ENCODE data around the gene SPINK8. TPM values are rescaled to one million over a fixed set of nuclear protein-coding genes. Genes with fewer than 3 reads are reported as not detected.

The SPINK8 gene
- total and polyA plus RNA-seq, 2 of the 8 experiments (the other 6 are each of a cell fraction or from before 2014, with no cell fraction given): 0.29 TPM; not detected in 1

- no peak overlapping the region for H3K27ac ChIP-seq (ENCODE audit: low read depth, low read length)
- no peak overlapping the region for H2BK20ac ChIP-seq (ENCODE audit: low read length)
- 91% methylated on average over 10 of the region's 10 CpGs; no CpG with 5 or more reads in 1 of the 2 experiments for WGBS, 2 experiments (ENCODE audit: extremely low coverage in 1 of 2, insufficient coverage in 1 of 2, insufficient read length in 1 of 2, insufficient replicate concordance in 2 of 2, low coverage in 1 of 2, low lambda C conversion rate in 2 of 2, missing lambda C conversion rate in 1 of 2)
- no peak overlapping the region for H3K56ac ChIP-seq (replicated peaks; ENCODE audit: insufficient read length, low read depth, low read length)
- H3K79me2 ChIP-seq (ENCODE audit: control insufficient read depth in 1 of 2, insufficient read depth in 2 of 2, low read length in 2 of 2): peaks cover 0 to under 1% of the 10 kb centered on the region in 2 experiments; a peak in 2 of 4 replicates
- no peak overlapping the region for H3K4ac ChIP-seq (replicated peaks; ENCODE audit: insufficient read length, low read depth, low read length)
- no peak for FAIRE-seq
- H2BK5ac ChIP-seq (ENCODE audit: low read depth, low read length): no peak overlapping the region
- no peaks in the 10 kb centered on the region; the same call in 1 of the 2 replicates for H3K79me1 ChIP-seq (ENCODE audit: low read depth, low read length)
- no peaks in the 10 kb centered on the region for H3K23me2 ChIP-seq (ENCODE audit: low read depth, low read length)
- H2BK120ac ChIP-seq (replicated peaks; ENCODE audit: low read depth, low read length): no peak overlapping the region
- H3K23ac ChIP-seq (ENCODE audit: insufficient read length): no peak overlapping the region
- no peak for TF ChIP-seq POU5F1 (IDR thresholded peaks at IDR 0.05; ENCODE audit: low read depth, low read length)
- no peak for TF ChIP-seq RXRA (IDR thresholded peaks at IDR 0.05; ENCODE audit: insufficient read depth, low read depth, low read length)
- no peak for TF ChIP-seq KDM5A (IDR thresholded peaks at IDR 0.05; ENCODE audit: low read length)
- TF ChIP-seq JUND (IDR thresholded peaks at IDR 0.05; ENCODE audit: low read length): no peak
- peak in 1 of 2 experiments; percentile 26; a peak in 2 of 3 replicates for TF ChIP-seq POLR2A (IDR thresholded peaks at IDR 0.05; ENCODE audit: control extremely low read depth in 1 of 2, low read depth in 2 of 2, low read length in 2 of 2)
- TF ChIP-seq POLR2AphosphoS5 (IDR thresholded peaks at IDR 0.05; ENCODE audit: low read depth, low read length): peak; percentile 59; the same call in 1 of the 2 replicates
- peaks cover 12 to 30% (median 23%) of the 10 kb centered on the region in 4 experiments for H3K36me3 ChIP-seq (ENCODE audit: control insufficient read depth in 2 of 4, insufficient read depth in 4 of 4, low read length in 3 of 4)
- DNase-seq (ENCODE audit: low read depth in 1 of 2, low spot score in 2 of 2): no peak
- no peaks in the 10 kb centered on the region for H3K27me3 ChIP-seq (replicated peaks in 1 of 4; ENCODE audit: control insufficient read depth in 3 of 4, extremely low read depth in 1 of 4, insufficient read depth in 3 of 4, low read length in 3 of 4)
- H3K9ac ChIP-seq (replicated peaks in 1 of 4; ENCODE audit: extremely low read depth in 1 of 4, low read depth in 3 of 4, low read length in 3 of 4): no peak overlapping the region
- H2BK15ac ChIP-seq (ENCODE audit: low read length): no peak overlapping the region
- no peak overlapping the region for H3K14ac ChIP-seq (ENCODE audit: insufficient read length)
- no peak overlapping the region for H3K4me3 ChIP-seq (ENCODE audit: extremely low read depth in 1 of 4, insufficient read depth in 2 of 4, low read depth in 3 of 4, low read length in 4 of 4)
- no peak overlapping the region for H4K91ac ChIP-seq (replicated peaks; ENCODE audit: insufficient read length, low read length)
- no peak overlapping the region for H2AFZ ChIP-seq (ENCODE audit: low read length)
- H3K4me2 ChIP-seq (ENCODE audit: insufficient read depth in 1 of 2, low read depth in 2 of 2, low read length in 2 of 2): no peak overlapping the region
- no peak overlapping the region for H4K5ac ChIP-seq (ENCODE audit: insufficient read length, low read depth, low read length)
- H3K18ac ChIP-seq (ENCODE audit: extremely low read depth, low read length): no peak overlapping the region
- POLR2A ChIA-PET (ENCODE audit: partially characterized antibody): interaction anchor here (0.7 to 2.9 kb wide), 16 partner anchors 8 to 161 kb away, joined by 3 to 24 read pairs (median 6); partner anchors contain the start of gene ZNF589
- H3K9me3 ChIP-seq (ENCODE audit: insufficient read depth in 2 of 2, low read depth in 1 of 2, low read length in 1 of 2): peaks cover 13 to 33% of the 10 kb centered on the region in 2 experiments
- CTCF ChIA-PET (ENCODE audit: partially characterized antibody): interaction anchor here (0.6 to 10.6 kb wide), 11 partner anchors 9 to 160 kb away, joined by 3 to 138 read pairs (median 4); no protein-coding TSS in a partner anchor
- H4K20me1 ChIP-seq (replicated peaks in 1 of 2; ENCODE audit: control insufficient read depth in 1 of 2, insufficient read depth in 2 of 2, low read length in 2 of 2): peaks cover 0 to 1% of the 10 kb centered on the region in 2 experiments
- peaks cover 3 to 33% (median 22%) of the 10 kb centered on the region in 4 experiments; a peak in 6 of 7 replicates for H3K4me1 ChIP-seq (replicated peaks in 1 of 4; ENCODE audit: control insufficient read depth in 3 of 4, insufficient read depth in 4 of 4, low read length in 3 of 4)
- no peak overlapping the region for H4K8ac ChIP-seq (ENCODE audit: extremely low read depth, insufficient read depth, low read length)
- H2BK12ac ChIP-seq (ENCODE audit: low read depth, low read length): no peak overlapping the region
- no peak overlapping the region for H2AK5ac ChIP-seq (ENCODE audit: low read depth, low read length)
Observed at GRCh38 chr3:48274452-48274851, 59.0 kb downstream of the SPINK8 start.
